ENCODE data around the gene CYP3A7. TPM values are rescaled to one million over a fixed set of nuclear protein-coding genes. Genes with fewer than 3 reads are reported as not detected.

Gene CYP3A7
- total and polyA plus RNA-seq, 2 of the 13 experiments (the other 11 are each of a cell fraction or from before 2014, with no cell fraction given) = 5.8 to 6.4 TPM

GRCh38 chr7:99739699-99740572, 4.9 kb upstream of the CYP3A7 start (continued):
- TF ChIP-seq ZNF644 (CRISPR knock-in tag; IDR thresholded peaks at IDR 0.05; ENCODE audit: low read depth) (no peak), NCOA2 (CRISPR knock-in tag; IDR thresholded peaks at IDR 0.05) (no peak), ZNF12 (CRISPR knock-in tag; IDR thresholded peaks at IDR 0.05) (peak; percentile 82; the same call in 1 of the 2 replicates), ZMAT3 (CRISPR knock-in tag; conservative IDR thresholded peaks at IDR 0.05) (no peak), ZSCAN30 (CRISPR knock-in tag; IDR thresholded peaks at IDR 0.05) (no peak), BHLHE40 (IDR thresholded peaks at IDR 0.05; ENCODE audit: low read length) (no peak), ZNF136 (CRISPR knock-in tag; IDR thresholded peaks at IDR 0.05; ENCODE audit: low read depth) (no peak), RCOR2 (CRISPR knock-in tag; IDR thresholded peaks at IDR 0.05) (0 out of 2 replicates have a peak, but pooled peaks have one; percentile 45), WIZ (CRISPR knock-in tag; IDR thresholded peaks at IDR 0.05) (no peak), KDM1A (CRISPR knock-in tag; IDR thresholded peaks at IDR 0.05) (peak; percentile 78; the same call in 1 of the 2 replicates), ZNF563 (CRISPR knock-in tag; IDR thresholded peaks at IDR 0.05) (no peak), IKZF1 (IDR thresholded peaks at IDR 0.05) (no peak)
- TF ChIP-seq, protein P1, sequence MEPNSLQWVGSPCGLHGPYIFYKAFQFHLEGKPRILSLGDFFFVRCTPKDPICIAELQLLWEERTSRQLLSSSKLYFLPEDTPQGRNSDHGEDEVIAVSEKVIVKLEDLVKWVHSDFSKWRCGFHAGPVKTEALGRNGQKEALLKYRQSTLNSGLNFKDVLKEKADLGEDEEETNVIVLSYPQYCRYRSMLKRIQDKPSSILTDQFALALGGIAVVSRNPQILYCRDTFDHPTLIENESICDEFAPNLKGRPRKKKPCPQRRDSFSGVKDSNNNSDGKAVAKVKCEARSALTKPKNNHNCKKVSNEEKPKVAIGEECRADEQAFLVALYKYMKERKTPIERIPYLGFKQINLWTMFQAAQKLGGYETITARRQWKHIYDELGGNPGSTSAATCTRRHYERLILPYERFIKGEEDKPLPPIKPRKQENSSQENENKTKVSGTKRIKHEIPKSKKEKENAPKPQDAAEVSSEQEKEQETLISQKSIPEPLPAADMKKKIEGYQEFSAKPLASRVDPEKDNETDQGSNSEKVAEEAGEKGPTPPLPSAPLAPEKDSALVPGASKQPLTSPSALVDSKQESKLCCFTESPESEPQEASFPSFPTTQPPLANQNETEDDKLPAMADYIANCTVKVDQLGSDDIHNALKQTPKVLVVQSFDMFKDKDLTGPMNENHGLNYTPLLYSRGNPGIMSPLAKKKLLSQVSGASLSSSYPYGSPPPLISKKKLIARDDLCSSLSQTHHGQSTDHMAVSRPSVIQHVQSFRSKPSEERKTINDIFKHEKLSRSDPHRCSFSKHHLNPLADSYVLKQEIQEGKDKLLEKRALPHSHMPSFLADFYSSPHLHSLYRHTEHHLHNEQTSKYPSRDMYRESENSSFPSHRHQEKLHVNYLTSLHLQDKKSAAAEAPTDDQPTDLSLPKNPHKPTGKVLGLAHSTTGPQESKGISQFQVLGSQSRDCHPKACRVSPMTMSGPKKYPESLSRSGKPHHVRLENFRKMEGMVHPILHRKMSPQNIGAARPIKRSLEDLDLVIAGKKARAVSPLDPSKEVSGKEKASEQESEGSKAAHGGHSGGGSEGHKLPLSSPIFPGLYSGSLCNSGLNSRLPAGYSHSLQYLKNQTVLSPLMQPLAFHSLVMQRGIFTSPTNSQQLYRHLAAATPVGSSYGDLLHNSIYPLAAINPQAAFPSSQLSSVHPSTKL (CRISPR knock-in tag; IDR thresholded peaks at IDR 0.05) = 0 out of 2 replicates have a peak, but pooled peaks have one; percentile 15
